Hepatocyte (in vitro differentiated cells): Measurements from ENCODE around the gene ZBED4.

ENCODE experiments used
- EZH2 ChIP-seq: fragments of 200-600 bp; sonication (generic); IDR thresholded peaks from 2 replicates; pipeline ENCODE4 v1.6.1; 2016; ENCODE audit warnings: antibody characterized with exemption, mild to moderate bottlenecking, borderline replicate concordance
- EZH2phosphoT487 ChIP-seq: fragments of 200-600 bp; sonication (generic); IDR thresholded peaks from one replicate; pipeline ENCODE4 v1.6.1; 2018; ENCODE audit warnings: antibody characterized with exemption, mild to moderate bottlenecking, low read depth, moderate library complexity; ENCODE audit not compliant: unreplicated experiment, severe bottlenecking
- TF ChIP-seq, protein P1 (sequence below): fragments of 200-600 bp; sonication (generic); IDR thresholded peaks from 2 replicates; pipeline ENCODE4 v1.5.1; 2016; ENCODE audit warnings: antibody characterized with exemption, mild to moderate bottlenecking; ENCODE audit not compliant: poor library complexity

DNA sequence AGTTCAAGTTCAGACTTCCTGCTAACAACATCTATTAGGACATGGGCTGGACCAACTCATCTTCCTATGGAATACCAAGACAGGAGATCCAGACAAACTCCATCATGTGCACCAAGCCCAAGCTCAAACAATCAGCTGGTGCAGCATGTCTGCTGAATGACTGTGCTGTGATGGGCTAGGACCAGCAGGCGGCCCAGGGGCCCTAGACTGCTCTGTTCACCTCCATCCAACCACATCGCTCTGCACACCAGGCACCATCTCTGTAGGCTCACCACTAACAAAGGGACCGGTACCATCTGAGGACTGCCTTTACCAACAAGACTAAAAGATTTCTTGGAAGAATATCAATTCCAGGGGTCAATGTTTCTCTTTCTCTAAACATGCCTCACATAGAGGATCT, 36.3 kb upstream of the ZBED4 start:
- TF ChIP-seq, protein P1, sequence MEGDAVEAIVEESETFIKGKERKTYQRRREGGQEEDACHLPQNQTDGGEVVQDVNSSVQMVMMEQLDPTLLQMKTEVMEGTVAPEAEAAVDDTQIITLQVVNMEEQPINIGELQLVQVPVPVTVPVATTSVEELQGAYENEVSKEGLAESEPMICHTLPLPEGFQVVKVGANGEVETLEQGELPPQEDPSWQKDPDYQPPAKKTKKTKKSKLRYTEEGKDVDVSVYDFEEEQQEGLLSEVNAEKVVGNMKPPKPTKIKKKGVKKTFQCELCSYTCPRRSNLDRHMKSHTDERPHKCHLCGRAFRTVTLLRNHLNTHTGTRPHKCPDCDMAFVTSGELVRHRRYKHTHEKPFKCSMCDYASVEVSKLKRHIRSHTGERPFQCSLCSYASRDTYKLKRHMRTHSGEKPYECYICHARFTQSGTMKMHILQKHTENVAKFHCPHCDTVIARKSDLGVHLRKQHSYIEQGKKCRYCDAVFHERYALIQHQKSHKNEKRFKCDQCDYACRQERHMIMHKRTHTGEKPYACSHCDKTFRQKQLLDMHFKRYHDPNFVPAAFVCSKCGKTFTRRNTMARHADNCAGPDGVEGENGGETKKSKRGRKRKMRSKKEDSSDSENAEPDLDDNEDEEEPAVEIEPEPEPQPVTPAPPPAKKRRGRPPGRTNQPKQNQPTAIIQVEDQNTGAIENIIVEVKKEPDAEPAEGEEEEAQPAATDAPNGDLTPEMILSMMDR, result no peak
- TF ChIP-seq EZH2phosphoT487, result no peak
- TF ChIP-seq EZH2, result no peak
